H1 (cell line): ENCODE data around the gene JAKMIP1. TPM values are rescaled to one million over a fixed set of nuclear protein-coding genes. Genes with fewer than 3 reads are reported as not detected.

Experiments used
- CTCF ChIA-PET: fragments of 300-600 bp; sonication (Branson Sonifier 250); formaldehyde crosslinking; loops from one replicate; lab custom pipeline; 2021; ENCODE audit not compliant: partially characterized antibody; lab: Charles Lee
- POLR2A ChIA-PET: fragments of 300-600 bp; sonication (Branson Sonifier 250); formaldehyde crosslinking; loops from one replicate; lab custom pipeline; 2021; ENCODE audit warnings: inconsistent platforms; ENCODE audit not compliant: partially characterized antibody; lab: Charles Lee
- DNase-seq, 2 experiments: peaks; one replicate each; pipeline versions ENCODE4 v3.0.0 to v3.0.0-alpha.2; 2010 to 2022; ENCODE audit warnings: low spot score in 2 of 2, low read depth in 1 of 2, mixed read lengths in 1 of 2
- FAIRE-seq: peaks from 2 replicates; lab custom pipeline; 2011; peaks lifted over from hg19 to GRCh38; lab: Jason Lieb, UNC
- H2AFZ ChIP-seq: 2 replicates; pipeline ENCODE4 v1.8.1; 2012; ENCODE audit warnings: low read length, inconsistent platforms
- H2AK5ac ChIP-seq: 2 replicates; pipeline ENCODE4 v1.6.1; 2013; ENCODE audit warnings: low read depth, low read length
- H2BK120ac ChIP-seq: replicated peaks from 2 replicates; pipeline ENCODE3; 2013; ENCODE audit warnings: low read depth, low read length, inconsistent platforms
- H2BK12ac ChIP-seq: 2 replicates; pipeline ENCODE4 v1.6.1; 2013; ENCODE audit warnings: low read depth, low read length
- H2BK15ac ChIP-seq: 2 replicates; pipeline ENCODE4 v1.6.1; 2013; ENCODE audit warnings: low read length
- H2BK20ac ChIP-seq: 2 replicates; pipeline ENCODE4 v1.6.1; 2013; ENCODE audit warnings: low read length
- H2BK5ac ChIP-seq: 2 replicates; pipeline ENCODE4 v1.6.1; 2013; ENCODE audit warnings: low read depth, low read length
- H3K14ac ChIP-seq: 2 replicates; pipeline ENCODE4 v1.6.1; 2013; ENCODE audit warnings: inconsistent platforms; ENCODE audit not compliant: insufficient read length
- H3K18ac ChIP-seq: 2 replicates; pipeline ENCODE4 v1.6.1; 2013; ENCODE audit warnings: low read length; ENCODE audit errors: extremely low read depth
- H3K23ac ChIP-seq: 2 replicates; pipeline ENCODE4 v1.6.1; 2013; ENCODE audit warnings: inconsistent platforms; ENCODE audit not compliant: insufficient read length
- H3K23me2 ChIP-seq: 2 replicates; pipeline ENCODE4 v1.6.1; 2013; ENCODE audit warnings: low read depth, low read length
- H3K27ac ChIP-seq: 2 replicates; pipeline ENCODE4 v1.6.1; 2011; ENCODE audit warnings: low read depth, low read length, inconsistent platforms
- H3K27me3 ChIP-seq, 4 experiments: replicated peaks in 1 of 4; 1 replicate in 1 of 4; 2 replicates in 3 of 4; pipeline versions ENCODE4 v1.6.1 to v1.8.1; 2011 to 2013; ENCODE audit warnings: low read length in 3 of 4, mild to moderate bottlenecking in 3 of 4, inconsistent platforms in 2 of 4, mixed read lengths in 2 of 4, moderate library complexity in 1 of 4; ENCODE audit not compliant: control insufficient read depth in 3 of 4, insufficient read depth in 3 of 4; ENCODE audit errors: extremely low read depth in 1 of 4
- H3K36me3 ChIP-seq, 4 experiments: 2 replicates each; pipeline versions ENCODE4 v1.6.1 to v1.8.1; 2011 to 2013; ENCODE audit warnings: mild to moderate bottlenecking in 4 of 4, low read length in 3 of 4, moderate library complexity in 2 of 4, control low read depth in 1 of 4, inconsistent platforms in 1 of 4; ENCODE audit not compliant: insufficient read depth in 4 of 4, control insufficient read depth in 2 of 4
- H3K4ac ChIP-seq: replicated peaks from 2 replicates; pipeline ENCODE3; 2013; ENCODE audit warnings: low read length, low read depth, mixed read lengths, inconsistent platforms; ENCODE audit not compliant: insufficient read length
- H3K4me1 ChIP-seq, 4 experiments: replicated peaks in 1 of 4; 1 replicate in 1 of 4; 2 replicates in 3 of 4; pipeline versions ENCODE4 v1.6.1 to v1.8.1; 2011 to 2013; ENCODE audit warnings: low read length in 3 of 4, inconsistent platforms in 2 of 4, mixed read lengths in 1 of 4; ENCODE audit not compliant: insufficient read depth in 4 of 4, control insufficient read depth in 3 of 4
- H3K4me2 ChIP-seq, 2 experiments: 2 replicates each; pipeline versions ENCODE4 v1.6.1 to v1.8.1; 2011 to 2013; ENCODE audit warnings: low read depth in 2 of 2, low read length in 2 of 2, control low read depth in 1 of 2, inconsistent platforms in 1 of 2, mild to moderate bottlenecking in 1 of 2; ENCODE audit not compliant: insufficient read depth in 1 of 2
- H3K4me3 ChIP-seq, 4 experiments: fragments of 200-600, 300-600 bp in 1 of 4; sonication (generic), shearing (Covaris generic), sonication (Bioruptor Twin) in 1 of 4; 2 replicates each; pipeline versions ENCODE4 v1.5.1 to v1.8.1; 2011 to 2016; ENCODE audit warnings: low read length in 4 of 4, low read depth in 3 of 4, control low read depth in 2 of 4, inconsistent platforms in 2 of 4, mild to moderate bottlenecking in 2 of 4, mixed read lengths in 1 of 4, moderate library complexity in 1 of 4; ENCODE audit not compliant: insufficient read depth in 2 of 4; ENCODE audit errors: extremely low read depth in 1 of 4
- H3K56ac ChIP-seq: replicated peaks from 2 replicates; pipeline ENCODE3; 2013; ENCODE audit warnings: low read depth, mild to moderate bottlenecking, mixed read lengths, low read length, inconsistent platforms; ENCODE audit not compliant: insufficient read length
- H3K79me1 ChIP-seq: 2 replicates; pipeline ENCODE4 v1.6.1; 2013; ENCODE audit warnings: low read depth, low read length, control low read depth
- H3K79me2 ChIP-seq, 2 experiments: 2 replicates each; pipeline versions ENCODE4 v1.6.1 to v1.8.1; 2012 to 2013; ENCODE audit warnings: low read length in 2 of 2, mild to moderate bottlenecking in 2 of 2, inconsistent platforms in 1 of 2; ENCODE audit not compliant: insufficient read depth in 2 of 2, control insufficient read depth in 1 of 2
- H3K9ac ChIP-seq, 4 experiments: replicated peaks in 1 of 4; 1 replicate in 1 of 4; 2 replicates in 3 of 4; pipeline versions ENCODE4 v1.6.1 to v1.8.1; 2011 to 2013; ENCODE audit warnings: low read depth in 3 of 4, low read length in 3 of 4, control low read depth in 2 of 4, mild to moderate bottlenecking in 2 of 4, moderate library complexity in 2 of 4, inconsistent platforms in 1 of 4; ENCODE audit errors: extremely low read depth in 1 of 4
- H3K9me3 ChIP-seq, 2 experiments: 2 replicates each; pipeline versions ENCODE4 v1.6.1 to v1.8.1; 2012 to 2013; ENCODE audit warnings: mild to moderate bottlenecking in 2 of 2, moderate library complexity in 2 of 2, control low read depth in 1 of 2, inconsistent platforms in 1 of 2, low read depth in 1 of 2, low read length in 1 of 2, mixed read lengths in 1 of 2; ENCODE audit not compliant: insufficient read depth in 2 of 2
- H4K20me1 ChIP-seq, 2 experiments: replicated peaks in 1 of 2; 2 replicates each; pipeline versions ENCODE3 to v1.8.1; 2011 to 2013; ENCODE audit warnings: inconsistent platforms in 2 of 2, low read length in 2 of 2, mild to moderate bottlenecking in 1 of 2; ENCODE audit not compliant: insufficient read depth in 2 of 2, control insufficient read depth in 1 of 2
- H4K5ac ChIP-seq: 2 replicates; pipeline ENCODE4 v1.6.1; 2013; ENCODE audit warnings: low read length, low read depth, mixed read lengths, inconsistent platforms; ENCODE audit not compliant: insufficient read length
- H4K8ac ChIP-seq: 2 replicates; pipeline ENCODE4 v1.8.0; 2013; ENCODE audit warnings: mild to moderate bottlenecking, moderate library complexity, low read length, inconsistent platforms; ENCODE audit not compliant: insufficient read depth; ENCODE audit errors: extremely low read depth
- H4K91ac ChIP-seq: replicated peaks from 2 replicates; pipeline ENCODE3; 2013; ENCODE audit warnings: low read length, mixed read lengths, inconsistent platforms; ENCODE audit not compliant: insufficient read length
- HDAC2 ChIP-seq, 2 experiments: fragments of 300-600 bp in 1 of 2; sonication (generic) in 1 of 2; IDR thresholded peaks; 2 replicates each; pipeline ENCODE4 v1.6.1; 2011 to 2012; ENCODE audit warnings: low read depth in 2 of 2, low read length in 2 of 2, mild to moderate bottlenecking in 2 of 2, moderate library complexity in 2 of 2, borderline replicate concordance in 1 of 2, inconsistent platforms in 1 of 2
- WGBS, 2 experiments: shearing (Covaris generic) in 1 of 2; methylation state at CpG; one replicate each; pipeline versions ENCODE4 v1.1.6 to v1.1.7; 2013 to 2015; ENCODE audit warnings: low lambda C conversion rate in 2 of 2, mixed read lengths in 2 of 2, inconsistent platforms in 1 of 2, low coverage in 1 of 2, missing lambda C conversion rate in 1 of 2; ENCODE audit not compliant: insufficient replicate concordance in 2 of 2, insufficient coverage in 1 of 2, insufficient read length in 1 of 2; ENCODE audit errors: extremely low coverage in 1 of 2, missing lambda C conversion rate in 1 of 2; 5-methylcytosine and 5-hydroxymethylcytosine counted together
- polyA plus RNA-seq, 7 experiments: library from polyadenylated mRNA; depleted of rRNA in 3 of 7; stranded (reverse) in 5 of 7; unstranded in 2 of 7; fragments of >200 nt in 5 of 7; fragments of 200-250 nt in 2 of 7; gene quantifications; 1 replicate in 5 of 7; 2 replicates in 1 of 7; 4 replicates in 1 of 7; pipeline versions ENCODE4 v1.2.1 to v1.2.3, GENCODE V29; 2011 to 2013; ENCODE audit warnings: missing spikeins in 2 of 7, mixed read lengths in 2 of 7
- total RNA-seq: library from RNA; stranded (reverse); fragmentation: NEBNext Ultra II Directional; extraction: Animal tissue kit (Norgen Biotek cat#: 25700); gene quantifications from 2 replicates; pipeline ENCODE4 v1.2.1, GENCODE V29; 2021
- TF ChIP-seq, protein P1 (sequence below), 3 experiments: IDR thresholded peaks; 1 replicate in 2 of 3; 2 replicates in 1 of 3; pipeline versions ENCODE4 v1.5.1 to v1.6.1; 2011; ENCODE audit warnings: low read length in 3 of 3, mild to moderate bottlenecking in 3 of 3, inconsistent platforms in 2 of 3, low read depth in 1 of 3, moderate library complexity in 1 of 3; ENCODE audit not compliant: insufficient read depth in 1 of 3; ENCODE audit errors: control extremely low read depth in 1 of 3

Gene JAKMIP1
- total and polyA plus RNA-seq, 2 of the 8 experiments (the other 6 are each of a cell fraction or from before 2014, with no cell fraction given) = 2.5 to 4.4 TPM

DNA sequence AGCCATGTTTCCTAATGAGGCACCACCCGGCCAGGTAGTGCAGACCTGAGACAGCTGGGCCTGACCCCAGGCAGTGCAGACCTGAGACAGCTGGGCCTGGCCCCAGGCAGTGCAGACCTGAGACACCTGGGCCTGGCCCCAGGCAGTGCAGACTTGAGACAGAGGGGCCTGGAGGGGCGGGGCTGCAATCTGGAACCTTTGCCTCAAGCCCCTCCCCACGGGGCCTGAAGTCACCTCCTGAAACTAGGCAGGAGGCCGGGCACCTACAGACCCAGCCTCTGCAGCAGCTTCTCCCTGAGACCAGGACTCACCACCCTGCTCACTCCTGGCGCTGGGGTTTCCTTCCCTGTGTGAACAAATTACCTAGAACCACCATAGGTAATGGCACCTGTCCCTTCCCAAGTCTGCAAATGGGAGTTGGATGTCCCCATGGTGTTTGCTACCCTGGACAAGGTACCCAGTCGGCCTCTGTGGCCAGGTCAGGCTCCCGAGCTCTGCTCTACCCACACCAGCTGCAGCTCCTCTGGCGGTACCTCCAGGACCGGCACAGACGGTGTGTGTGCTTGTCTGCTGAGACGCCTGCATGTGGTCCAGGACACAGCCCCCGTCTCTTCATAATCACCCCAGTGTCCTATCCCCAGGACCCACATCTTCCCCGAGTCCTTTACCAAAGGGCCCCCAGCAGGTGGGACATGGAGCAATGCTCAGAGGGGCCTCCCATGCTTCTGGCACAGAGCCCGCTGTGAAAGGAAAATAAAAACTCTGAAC, 129.0 kb downstream of the JAKMIP1 start:
- H3K23ac ChIP-seq = no peak overlapping the region
- H3K4ac ChIP-seq = peak overlapping the region; percentile 89
- no peaks in the 10 kb centered on the region for H3K36me3 ChIP-seq
- peaks cover 5 to 11% (median 7%) of the 10 kb centered on the region in 4 experiments for H3K4me1 ChIP-seq
- peak overlapping the region; percentile 88; the same call in 1 of the 2 replicates for H2BK15ac ChIP-seq
- no peak overlapping the region for H3K14ac ChIP-seq
- H3K79me1 ChIP-seq = no peaks in the 10 kb centered on the region
- H2AFZ ChIP-seq = 0 out of 2 replicates have a peak overlapping the region, but pooled peaks have one; percentile 12
- no peaks in the 10 kb centered on the region for H3K79me2 ChIP-seq
- H3K27ac ChIP-seq = 0 out of 2 replicates have a peak overlapping the region, but pooled peaks have one; percentile 4
- 77% methylated on average over 14 of the region's 14 CpGs; no CpG with 5 or more reads in 1 of the 2 experiments for WGBS, 2 experiments
- H2BK120ac ChIP-seq = no peak overlapping the region
- FAIRE-seq (no peak), DNase-seq (peak in 1 of 2 experiments; percentile 53)
- no peak overlapping the region; the same call in 1 of the 2 replicates for H2BK12ac ChIP-seq
- no peaks in the 10 kb centered on the region for H3K23me2 ChIP-seq
- H4K8ac ChIP-seq = peak overlapping the region; percentile 43; the same call in 1 of the 2 replicates
- CTCF ChIA-PET = interaction anchor here (0.7 to 5.1 kb wide), 18 partner anchors 7 to 173 kb away, joined by 3 to 42 read pairs (median 3); partner anchors contain the start of gene C4orf50
- peak overlapping the region; percentile 60 for H3K18ac ChIP-seq
- no peaks in the 10 kb centered on the region for H4K20me1 ChIP-seq
- H3K4me2 ChIP-seq = no peak overlapping the region
- TF ChIP-seq, protein P1, sequence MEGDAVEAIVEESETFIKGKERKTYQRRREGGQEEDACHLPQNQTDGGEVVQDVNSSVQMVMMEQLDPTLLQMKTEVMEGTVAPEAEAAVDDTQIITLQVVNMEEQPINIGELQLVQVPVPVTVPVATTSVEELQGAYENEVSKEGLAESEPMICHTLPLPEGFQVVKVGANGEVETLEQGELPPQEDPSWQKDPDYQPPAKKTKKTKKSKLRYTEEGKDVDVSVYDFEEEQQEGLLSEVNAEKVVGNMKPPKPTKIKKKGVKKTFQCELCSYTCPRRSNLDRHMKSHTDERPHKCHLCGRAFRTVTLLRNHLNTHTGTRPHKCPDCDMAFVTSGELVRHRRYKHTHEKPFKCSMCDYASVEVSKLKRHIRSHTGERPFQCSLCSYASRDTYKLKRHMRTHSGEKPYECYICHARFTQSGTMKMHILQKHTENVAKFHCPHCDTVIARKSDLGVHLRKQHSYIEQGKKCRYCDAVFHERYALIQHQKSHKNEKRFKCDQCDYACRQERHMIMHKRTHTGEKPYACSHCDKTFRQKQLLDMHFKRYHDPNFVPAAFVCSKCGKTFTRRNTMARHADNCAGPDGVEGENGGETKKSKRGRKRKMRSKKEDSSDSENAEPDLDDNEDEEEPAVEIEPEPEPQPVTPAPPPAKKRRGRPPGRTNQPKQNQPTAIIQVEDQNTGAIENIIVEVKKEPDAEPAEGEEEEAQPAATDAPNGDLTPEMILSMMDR (IDR thresholded peaks at IDR 0.05; ENCODE audit: control extremely low read depth in 1 of 3, insufficient read depth in 1 of 3, low read depth in 1 of 3, low read length in 3 of 3) = peak in 1 of 3 experiments; percentile 1; a peak in 1 of 4 replicates
- no peak for TF ChIP-seq HDAC2 (IDR thresholded peaks at IDR 0.05; ENCODE audit: borderline replicate concordance in 1 of 2, low read depth in 2 of 2, low read length in 2 of 2)
- TF ChIP-seq, all 59 proteins: peak for 1
- Histone ChIP-seq H4K91ac (no peak overlapping the region), H2BK20ac (no peak overlapping the region), H3K56ac (no peak overlapping the region), H2BK5ac (no peak overlapping the region), H3K9me3 (no peaks in the 10 kb centered on the region), H2AK5ac (no peak overlapping the region), H3K27me3 (no peaks in the 10 kb centered on the region), H3K9ac (peak overlapping the region in 1 of 4 experiments; percentile 1; a peak in 2 of 7 replicates), H4K5ac (no peak overlapping the region), H3K4me3 (no peak overlapping the region)
- POLR2A ChIA-PET = interaction anchor here (1.2 kb wide), 1 partner anchor 16 kb away, joined by 4 read pairs; no protein-coding TSS in a partner anchor
